Measurements from ENCODE around the gene COG5.

The COG5 gene

GRCh38 chr7:107390916-107391315 is 172.8 kb downstream of the COG5 start:
- Histone ChIP-seq H3K27me3 (ENCODE audit: insufficient read depth, low read length) (no peaks in the 10 kb centered on the region), H3K27ac (ENCODE audit: low read depth, low read length, poor library complexity, severe bottlenecking) (no peak overlapping the region), H3K9me2 (ENCODE audit: low read depth, low read length) (no peaks in the 10 kb centered on the region)

GRCh38 chr7:107388604-107389003 is 175.1 kb downstream of the COG5 start:
- no peak overlapping the region for H3K27ac ChIP-seq (ENCODE audit: low read depth, low read length, poor library complexity, severe bottlenecking)

More at GRCh38 chr7:107390916-107391315, 172.8 kb downstream of the COG5 start:
- Histone ChIP-seq H3K9ac (ENCODE audit: low read length) (no peak overlapping the region), H3K79me2 (ENCODE audit: insufficient read depth, low read length) (no peaks in the 10 kb centered on the region), H4K20me1 (ENCODE audit: insufficient read depth, low read length) (no peaks in the 10 kb centered on the region), H3K36me3 (ENCODE audit: insufficient read depth, low read length) (no peaks in the 10 kb centered on the region), H3K4me2 (ENCODE audit: low read length) (no peak overlapping the region), H3F3A (ENCODE audit: insufficient read depth, low read length) (no peaks in the 10 kb centered on the region), H3K4me1 (ENCODE audit: insufficient read depth, low read length, severe bottlenecking) (peaks cover 14% of the 10 kb centered on the region), H3K4me3 (ENCODE audit: low read depth, low read length, poor library complexity, severe bottlenecking) (no peak overlapping the region), H2AFZ (ENCODE audit: low read length) (no peak overlapping the region), H3K9me3 (ENCODE audit: low read length) (no peaks in the 10 kb centered on the region)
- TF ChIP-seq EZH2 (IDR thresholded peaks at IDR 0.05; ENCODE audit: borderline replicate concordance, low read length) (no peak), CTCF (IDR thresholded peaks at IDR 0.05; ENCODE audit: low read length) (no peak)

GRCh38 chr7:107387573-107388219 is 176.0 kb downstream of the COG5 start:
- no peaks in the 10 kb centered on the region for H3K9me2 ChIP-seq (ENCODE audit: low read depth, low read length)
- H3K4me1 ChIP-seq (ENCODE audit: insufficient read depth, low read length, severe bottlenecking): peaks cover 14% of the 10 kb centered on the region
- no peaks in the 10 kb centered on the region for H4K20me1 ChIP-seq (ENCODE audit: insufficient read depth, low read length)
- H3K4me3 ChIP-seq (ENCODE audit: low read depth, low read length, poor library complexity, severe bottlenecking): no peak overlapping the region
- H3K79me2 ChIP-seq (ENCODE audit: insufficient read depth, low read length): no peaks in the 10 kb centered on the region
- H3F3A ChIP-seq (ENCODE audit: insufficient read depth, low read length): no peaks in the 10 kb centered on the region
- no peak overlapping the region for H2AFZ ChIP-seq (ENCODE audit: low read length)
- no peak overlapping the region for H3K27ac ChIP-seq (ENCODE audit: low read depth, low read length, poor library complexity, severe bottlenecking)
- H3K4me2 ChIP-seq (ENCODE audit: low read length): no peak overlapping the region
- no peaks in the 10 kb centered on the region for H3K9me3 ChIP-seq (ENCODE audit: low read length)
- TF ChIP-seq CTCF (IDR thresholded peaks at IDR 0.05; ENCODE audit: low read length): no peak
- TF ChIP-seq EZH2 (IDR thresholded peaks at IDR 0.05; ENCODE audit: borderline replicate concordance, low read length): no peak
- H3K36me3 ChIP-seq (ENCODE audit: insufficient read depth, low read length): no peaks in the 10 kb centered on the region
- H3K9ac ChIP-seq (ENCODE audit: low read length): no peak overlapping the region
- H3K27me3 ChIP-seq (ENCODE audit: insufficient read depth, low read length): no peaks in the 10 kb centered on the region

More at GRCh38 chr7:107388604-107389003, 175.1 kb downstream of the COG5 start:
- Histone ChIP-seq H3K4me2 (ENCODE audit: low read length) (no peak overlapping the region), H3K27me3 (ENCODE audit: insufficient read depth, low read length) (no peaks in the 10 kb centered on the region), H3K4me1 (ENCODE audit: insufficient read depth, low read length, severe bottlenecking) (peaks cover 14% of the 10 kb centered on the region), H2AFZ (ENCODE audit: low read length) (no peak overlapping the region), H3K4me3 (ENCODE audit: low read depth, low read length, poor library complexity, severe bottlenecking) (no peak overlapping the region), H3K36me3 (ENCODE audit: insufficient read depth, low read length) (no peaks in the 10 kb centered on the region), H3K79me2 (ENCODE audit: insufficient read depth, low read length) (no peaks in the 10 kb centered on the region), H4K20me1 (ENCODE audit: insufficient read depth, low read length) (no peaks in the 10 kb centered on the region), H3F3A (ENCODE audit: insufficient read depth, low read length) (no peaks in the 10 kb centered on the region), H3K9me2 (ENCODE audit: low read depth, low read length) (no peaks in the 10 kb centered on the region), H3K9ac (ENCODE audit: low read length) (no peak overlapping the region), H3K9me3 (ENCODE audit: low read length) (no peaks in the 10 kb centered on the region)
- TF ChIP-seq EZH2 (IDR thresholded peaks at IDR 0.05; ENCODE audit: borderline replicate concordance, low read length) (no peak), CTCF (IDR thresholded peaks at IDR 0.05; ENCODE audit: low read length) (no peak)
